Glutamatergic neuron (in vitro differentiated cells): ENCODE measurements around the gene CD300A. TPM values are rescaled to one million over a fixed set of nuclear protein-coding genes. Genes with fewer than 3 reads are reported as not detected.

Experiments
- DNase-seq: peaks from one replicate; pipeline ENCODE4 v3.0.0; 2022
- H3K27ac Mint-ChIP-seq: one replicate; pipeline ENCODE4 v1.8.0; 2020; ENCODE audit warnings: mild to moderate bottlenecking, mixed read lengths, inconsistent platforms; ENCODE audit not compliant: unreplicated experiment
- H3K27me3 Mint-ChIP-seq: one replicate; pipeline ENCODE4 v1.8.0; 2020; ENCODE audit warnings: mild to moderate bottlenecking, moderate library complexity, mixed read lengths, inconsistent platforms; ENCODE audit not compliant: unreplicated experiment
- H3K36me3 Mint-ChIP-seq: one replicate; pipeline ENCODE4 v1.8.0; 2020; ENCODE audit warnings: mild to moderate bottlenecking, mixed read lengths, inconsistent platforms; ENCODE audit not compliant: unreplicated experiment
- H3K4me1 Mint-ChIP-seq: one replicate; pipeline ENCODE4 v1.8.0; 2020; ENCODE audit warnings: mild to moderate bottlenecking, low read depth, mixed read lengths, inconsistent platforms; ENCODE audit not compliant: unreplicated experiment
- H3K4me3 Mint-ChIP-seq: one replicate; pipeline ENCODE4 v1.8.0; 2020; ENCODE audit warnings: mild to moderate bottlenecking, mixed read lengths, inconsistent platforms; ENCODE audit not compliant: unreplicated experiment
- H3K9me3 Mint-ChIP-seq: one replicate; pipeline ENCODE4 v1.8.0; 2020; ENCODE audit warnings: mild to moderate bottlenecking, moderate library complexity, mixed read lengths, inconsistent platforms; ENCODE audit not compliant: unreplicated experiment
- CTCF ChIP-seq: fragments of 200-600 bp; sonication (generic); IDR thresholded peaks from one replicate; pipeline ENCODE4 v1.5.0; 2021; ENCODE audit not compliant: partially characterized antibody, unreplicated experiment
- total RNA-seq: library from RNA; stranded (reverse); fragmentation: NEBNext Ultra II Directional; extraction: Animal tissue kit (Norgen Biotek cat#: 25700); gene quantifications from one replicate; pipeline ENCODE4 v1.2.1, GENCODE V29; 2021; ENCODE audit not compliant: unreplicated experiment

CD300A gene
- total RNA-seq, 1 donor from 2014 or later = 0.25 TPM

DNA sequence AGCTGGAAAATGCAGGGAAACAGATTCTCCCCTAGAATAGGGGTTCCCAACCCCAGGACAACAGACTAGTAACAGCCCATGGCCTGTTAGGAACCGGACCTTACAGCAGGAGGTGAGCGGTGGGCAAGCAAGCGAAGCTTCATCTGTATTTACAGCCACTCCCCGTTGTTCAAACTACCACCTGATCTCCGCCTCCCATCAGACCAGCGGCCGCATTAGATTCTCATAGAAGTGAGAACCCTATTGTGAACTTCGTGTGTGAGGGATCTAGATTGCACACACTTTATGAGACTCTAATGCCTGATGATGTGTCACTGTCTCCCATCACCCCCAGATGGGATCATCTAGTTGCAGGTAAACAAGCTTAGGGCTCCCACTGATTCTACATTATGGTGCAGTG is 61.3 kb downstream of the CD300A start:
- no peak for TF ChIP-seq CTCF
- no peak for DNase-seq
- peaks cover 16% of the 10 kb centered on the region for H3K36me3 Mint-ChIP-seq
- H3K4me3 Mint-ChIP-seq = no peak overlapping the region
- H3K4me1 Mint-ChIP-seq = no peaks in the 10 kb centered on the region
- no peak overlapping the region for H3K27ac Mint-ChIP-seq
- H3K27me3 Mint-ChIP-seq = peaks cover 14% of the 10 kb centered on the region
- H3K9me3 Mint-ChIP-seq = peaks cover 9% of the 10 kb centered on the region

DNA sequence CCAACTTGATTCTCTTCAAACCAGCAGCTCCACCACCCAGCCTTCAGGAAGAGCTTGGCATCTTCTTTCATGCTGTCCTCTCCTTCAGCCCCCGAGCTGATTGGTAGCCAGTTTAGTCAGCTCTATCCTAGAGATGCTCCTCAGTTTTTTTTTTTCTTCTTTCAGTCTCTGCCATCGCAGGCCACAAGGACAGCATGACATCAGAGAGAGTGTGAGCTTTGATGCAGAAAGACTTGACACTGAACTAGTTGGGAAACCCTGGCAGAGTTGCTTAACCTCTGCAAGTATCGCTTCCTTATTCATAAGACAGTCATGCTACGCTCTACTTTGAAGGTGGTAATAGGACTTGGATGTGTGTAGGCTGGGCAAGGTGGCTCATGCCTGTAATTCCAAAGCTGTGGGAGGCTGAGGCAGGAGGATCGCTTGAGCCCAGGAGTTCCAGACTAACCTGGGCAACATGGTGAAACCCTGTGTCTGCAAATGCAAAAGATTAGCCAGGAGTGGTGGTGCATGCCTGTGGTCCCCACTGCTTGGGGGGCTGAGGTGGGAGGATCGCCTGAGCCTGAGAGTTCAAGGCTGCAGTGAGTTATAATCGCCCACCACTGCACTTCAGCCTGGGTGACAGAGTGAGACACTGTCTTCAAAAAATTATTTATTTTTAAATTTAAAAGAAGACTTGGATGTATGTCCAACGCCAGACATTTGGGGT is 62.2 kb downstream of the CD300A start:
- Mint-ChIP-seq H3K36me3 (peaks cover 16% of the 10 kb centered on the region), H3K9me3 (peaks cover 9% of the 10 kb centered on the region), H3K4me3 (no peak overlapping the region), H3K27me3 (peaks cover 12% of the 10 kb centered on the region), H3K27ac (no peak overlapping the region), H3K4me1 (no peaks in the 10 kb centered on the region)
- TF ChIP-seq CTCF = no peak
- no peak for DNase-seq

DNA sequence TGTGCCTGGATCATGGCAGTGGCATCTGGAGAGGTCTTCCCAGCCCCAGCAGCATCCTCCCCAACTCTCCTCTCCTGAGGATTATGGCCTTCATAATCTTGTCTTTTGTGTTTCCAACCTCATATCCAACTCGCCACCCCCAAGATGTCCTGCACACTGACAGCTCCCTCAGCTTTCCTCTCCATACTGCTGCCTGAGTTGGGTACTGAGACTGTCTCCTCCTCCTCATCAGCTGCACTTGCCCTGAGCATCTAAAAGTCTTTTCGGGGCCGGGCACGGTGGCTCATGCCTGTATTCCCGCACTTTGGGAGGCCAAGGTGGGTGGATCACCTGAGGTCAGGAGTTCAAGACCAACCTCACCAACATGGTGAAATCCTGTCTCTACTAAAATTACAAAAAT is 62.8 kb downstream of the CD300A start:
- Mint-ChIP-seq H3K27me3 (peaks cover 12% of the 10 kb centered on the region), H3K9me3 (peaks cover 9% of the 10 kb centered on the region), H3K4me3 (no peak overlapping the region), H3K36me3 (peaks cover 16% of the 10 kb centered on the region), H3K27ac (no peak overlapping the region), H3K4me1 (no peaks in the 10 kb centered on the region)
- no peak for TF ChIP-seq CTCF
- DNase-seq = no peak

DNA sequence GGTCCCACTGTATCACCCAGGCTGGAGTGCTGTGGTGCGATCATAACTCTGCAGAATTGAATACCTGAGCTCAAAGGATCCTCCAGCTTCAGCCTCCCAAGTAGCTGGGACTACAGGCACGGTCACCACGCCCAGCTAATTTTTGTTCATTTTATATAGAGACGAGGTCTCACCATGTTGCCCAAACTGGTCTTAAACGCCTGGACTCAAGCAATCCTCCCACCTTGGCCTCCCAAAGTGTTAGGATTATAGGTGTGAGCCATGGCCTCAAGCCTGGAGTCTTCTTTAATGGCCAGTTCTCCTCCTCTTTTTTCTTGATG is 64.4 kb downstream of the CD300A start:
- H3K4me1 Mint-ChIP-seq = no peaks in the 10 kb centered on the region
- H3K27ac Mint-ChIP-seq = no peak overlapping the region
- no peak for DNase-seq
- peaks cover 5% of the 10 kb centered on the region for H3K9me3 Mint-ChIP-seq
- TF ChIP-seq CTCF = no peak
- peaks cover 13% of the 10 kb centered on the region for H3K36me3 Mint-ChIP-seq
- peaks cover 5% of the 10 kb centered on the region for H3K27me3 Mint-ChIP-seq
- no peak overlapping the region for H3K4me3 Mint-ChIP-seq

- TF ChIP-seq CTCF = no peak
- peaks cover 5% of the 10 kb centered on the region for H3K27me3 Mint-ChIP-seq
- no peak for DNase-seq
- H3K4me3 Mint-ChIP-seq = no peak within 1 kb of the TSS
- peaks cover 8% of the 10 kb centered on the region for H3K36me3 Mint-ChIP-seq
- peaks cover 5% of the 10 kb centered on the region for H3K9me3 Mint-ChIP-seq
- H3K4me1 Mint-ChIP-seq = no peaks in the 10 kb centered on the region
- no peak within 1 kb of the TSS for H3K27ac Mint-ChIP-seq
Measured at GRCh38 chr17:74531231-74531761, 64.9 kb downstream of the CD300A start, which contains the start of gene CD300LB. CD300LB (minus strand) TSS chr17:74531475; CDS start chr17:74531350, 125 bp downstream.
